Spleen (tissue), 13 donors: ENCODE results near the gene USP17L19. TPM values are rescaled to one million over a fixed set of nuclear protein-coding genes. Genes with fewer than 3 reads are reported as not detected.
"Not testable (repeated sequence)": the region's sequence is repeated elsewhere in the genome, so short reads cannot be mapped to it uniquely, and the experiment has no call there.

ENCODE experiments used
- DNase-seq: peaks from one replicate; pipeline ENCODE4 v3.0.0-alpha.2; 2020
- H3K27ac ChIP-seq, 8 donors: fragments of 200-600 bp; sonication (generic) in 7 of 8; 1 replicate in 4 of 8; 2 replicates in 4 of 8; pipeline versions ENCODE4 v1.5.0 to v1.8.0; 2016 to 2021; ENCODE audit warnings: inconsistent platforms in 4 of 8, mild to moderate bottlenecking in 4 of 8, moderate library complexity in 1 of 8
- H3K27me3 ChIP-seq, 7 donors: fragments of 200-600 bp; sonication (generic) in 6 of 7; replicated peaks in 1 of 7; 1 replicate in 4 of 7; 2 replicates in 3 of 7; pipeline versions ENCODE4 v1.5.0 to v1.8.0; 2016 to 2021; ENCODE audit warnings: inconsistent platforms in 3 of 7, mild to moderate bottlenecking in 1 of 7
- H3K36me3 ChIP-seq, 6 donors: fragments of 200-600 bp; sonication (generic) in 5 of 6; 1 replicate in 4 of 6; 2 replicates in 2 of 6; pipeline versions ENCODE4 v1.5.0 to v1.8.0; 2016 to 2021; ENCODE audit warnings: inconsistent platforms in 2 of 6
- H3K4me1 ChIP-seq, 6 donors: fragments of 200-600 bp; sonication (generic) in 5 of 6; 1 replicate in 3 of 6; 2 replicates in 3 of 6; pipeline versions ENCODE4 v1.5.0 to v1.8.0; 2016 to 2021; ENCODE audit warnings: inconsistent platforms in 3 of 6
- H3K4me3 ChIP-seq, 8 donors: fragments of 200-600 bp; sonication (generic) in 7 of 8; 1 replicate in 4 of 8; 2 replicates in 4 of 8; pipeline versions ENCODE4 v1.5.0 to v1.8.0; 2016 to 2021; ENCODE audit warnings: inconsistent platforms in 4 of 8, mild to moderate bottlenecking in 4 of 8, moderate library complexity in 2 of 8
- H3K9me3 ChIP-seq, 8 donors: fragments of 200-600 bp; sonication (generic) in 7 of 8; 1 replicate in 4 of 8; 2 replicates in 4 of 8; pipeline versions ENCODE4 v1.5.0 to v1.8.0; 2016 to 2021; ENCODE audit warnings: inconsistent platforms in 4 of 8
- whole genome bisulfite sequencing, 5 donors: extraction: QIAGEN DNeasy Blood & Tissue Kit in 3 of 5; methylation state at CpG; one replicate each; pipeline versions ENCODE4 v1.1.5 to v1.1.7; 2013 to 2018; 5-methylcytosine and 5-hydroxymethylcytosine counted together
- intact Hi-C: fragments of 100-400 bp; cut with DNase I; formaldehyde crosslinking; loops from one replicate; pipeline ENCODE4 v1.15.0; 2023; ENCODE audit warnings: low total_unique reads
- long read RNA-seq, 2 donors: transcript quantifications; one replicate each; lab custom pipeline, GENCODE V29; 2026
- polyA plus RNA-seq, 3 donors: library from polyadenylated mRNA; stranded (reverse); fragments of 200-250 nt; gene quantifications; one replicate each; pipeline ENCODE4 v1.2.1, GENCODE V29; 2013
- total RNA-seq, 7 donors: library from RNA; depleted of rRNA in 3 of 7; stranded (reverse); fragments of >200 nt in 3 of 7; fragmentation: NEBNext Ultra II Directional in 4 of 7; extraction: Animal tissue kit (Norgen Biotek cat#: 25700) in 4 of 7; gene quantifications; one replicate each; pipeline versions ENCODE4 v1.1.0 to v1.2.1, GENCODE V29; 2016 to 2021
- donor health status: healthy with polysubstance abuse.
- donor health status: DM: no; HTN: no; CAD: no; lungs with moderate emphysema.
- donor health status: DM: no; HTN: no; CAD: no.
- donor health status: Bipolar disorder and iron deficiency.
- donor health status: healthy.
- donor health status: DM: no; HTN: no; CAD: no.
- donor health status: DM: yes; HTN: yes; CAD: no.

The USP17L19 gene, protein sequence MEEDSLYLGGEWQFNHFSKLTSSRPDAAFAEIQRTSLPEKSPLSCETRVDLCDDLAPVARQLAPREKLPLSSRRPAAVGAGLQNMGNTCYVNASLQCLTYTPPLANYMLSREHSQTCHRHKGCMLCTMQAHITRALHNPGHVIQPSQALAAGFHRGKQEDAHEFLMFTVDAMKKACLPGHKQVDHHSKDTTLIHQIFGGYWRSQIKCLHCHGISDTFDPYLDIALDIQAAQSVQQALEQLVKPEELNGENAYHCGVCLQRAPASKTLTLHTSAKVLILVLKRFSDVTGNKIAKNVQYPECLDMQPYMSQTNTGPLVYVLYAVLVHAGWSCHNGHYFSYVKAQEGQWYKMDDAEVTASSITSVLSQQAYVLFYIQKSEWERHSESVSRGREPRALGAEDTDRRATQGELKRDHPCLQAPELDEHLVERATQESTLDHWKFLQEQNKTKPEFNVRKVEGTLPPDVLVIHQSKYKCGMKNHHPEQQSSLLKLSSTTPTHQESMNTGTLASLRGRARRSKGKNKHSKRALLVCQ
- total RNA-seq (not detected), polyA plus RNA-seq (not detected)
- long read RNA-seq, donor 1, result 0 reads
- long read RNA-seq, donor 2, result 0 reads

DNA sequence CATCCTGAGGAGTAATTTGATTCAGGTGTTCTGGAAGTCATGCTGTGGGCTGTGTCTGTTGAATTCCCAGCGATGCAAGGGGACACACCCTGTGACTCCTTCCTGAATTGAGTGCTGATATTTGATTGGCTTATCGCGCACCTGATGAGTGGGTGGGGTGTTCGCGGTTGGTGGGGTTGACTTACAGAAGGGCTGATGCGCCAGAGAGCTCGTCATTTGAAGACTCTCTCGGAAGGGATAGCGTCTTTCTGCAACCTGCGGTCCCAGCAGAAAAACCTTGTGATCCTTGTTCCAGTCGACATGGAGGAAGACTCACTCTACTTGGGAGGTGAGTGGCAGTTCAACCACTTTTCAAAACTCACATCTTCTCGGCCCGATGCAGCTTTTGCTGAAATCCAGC lies at the start of gene USP17L19:
TSS of gene USP17L19 (plus strand) at position 301 of the 400 bp plus-strand sequence. CDS start at position 301, 0 bp downstream.
- H3K4me1 ChIP-seq, intact Hi-C loops: not testable (repeated sequence)
- WGBS, 5 donors, result no CpG with 5 or more reads among the region's 13 CpGs

DNA sequence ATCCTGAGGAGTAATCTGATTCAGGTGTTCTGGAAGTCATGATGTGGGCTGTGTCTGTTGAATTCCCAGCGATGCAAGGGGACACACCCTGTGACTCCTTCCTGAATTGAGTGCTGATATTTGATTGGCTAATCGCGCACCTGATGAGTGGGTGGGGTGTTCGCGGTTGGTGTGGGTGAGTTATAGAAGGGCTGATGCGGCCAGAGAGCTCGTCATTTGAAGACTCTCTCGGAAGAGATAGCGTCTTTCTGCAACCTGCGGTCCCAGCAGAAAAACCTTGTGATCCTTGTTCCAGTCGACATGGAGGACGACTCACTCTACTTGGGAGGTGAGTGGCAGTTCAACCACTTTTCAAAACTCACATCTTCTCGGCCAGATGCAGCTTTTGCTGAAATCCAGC lies 42.8 kb upstream of the USP17L19 start, which contains the start of gene USP17L10:
TSS of gene USP17L10 (plus strand) at position 301 of the 400 bp plus-strand sequence. CDS start at position 301, 0 bp downstream.
- H3K4me1 ChIP-seq, H3K36me3 ChIP-seq, H3K9me3 ChIP-seq, intact Hi-C loops, DNase-seq, H3K27ac ChIP-seq, H3K27me3 ChIP-seq, H3K4me3 ChIP-seq: not testable (repeated sequence)
- 89% methylated on average over 12 of the region's 13 CpGs; no CpG with 5 or more reads in 4 of the 5 donors for whole genome bisulfite sequencing, 5 donors

More for the DNA sequence above, at the start of gene USP17L19:
- DNase-seq, H3K4me3 ChIP-seq, H3K27ac ChIP-seq, H3K27me3 ChIP-seq, H3K36me3 ChIP-seq, H3K9me3 ChIP-seq: not testable (repeated sequence)

DNA sequence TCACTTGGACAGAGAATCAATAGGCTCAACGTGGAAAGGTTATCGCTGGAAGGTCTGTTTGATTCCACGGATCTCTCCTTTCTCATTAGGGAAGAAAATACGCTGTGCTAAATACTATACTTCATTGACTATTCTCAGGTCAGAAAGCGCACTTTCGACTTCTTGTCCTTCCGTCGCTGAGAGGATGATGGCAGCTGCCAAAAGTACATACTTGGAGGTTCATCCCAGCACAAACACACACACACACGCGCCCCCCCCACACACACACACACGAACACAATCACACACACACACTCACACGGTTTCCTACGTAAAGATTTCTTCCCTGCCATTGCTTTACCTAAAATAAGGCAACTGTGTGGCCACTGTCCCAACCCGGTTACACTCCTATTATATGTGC lies 38.5 kb upstream of the USP17L19 start:
- H3K4me1 ChIP-seq, H3K27me3 ChIP-seq, H3K4me3 ChIP-seq, H3K27ac ChIP-seq, H3K36me3 ChIP-seq, intact Hi-C loops, H3K9me3 ChIP-seq: not testable (repeated sequence)
- 78 to 86% (median 81%) methylated on average over 9 to 11 of the region's 14 CpGs for WGBS, 5 donors
- peak; percentile 41 for DNase-seq

DNA sequence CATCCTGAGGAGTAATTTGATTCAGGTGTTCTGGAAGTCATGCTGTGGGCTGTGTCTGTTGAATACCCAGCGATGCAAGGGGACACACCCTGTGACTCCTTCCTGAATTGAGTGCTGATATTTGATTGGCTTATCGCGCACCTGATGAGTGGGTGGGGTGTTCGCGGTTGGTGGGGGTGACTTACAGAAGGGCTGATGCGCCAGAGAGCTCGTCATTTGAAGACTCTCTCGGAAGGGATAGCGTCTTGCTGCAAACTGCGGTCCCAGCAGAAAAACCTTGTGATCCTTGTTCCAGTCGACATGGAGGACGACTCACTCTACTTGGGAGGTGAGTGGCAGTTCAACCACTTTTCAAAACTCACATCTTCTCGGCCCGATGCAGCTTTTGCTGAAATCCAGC lies 38.1 kb upstream of the USP17L19 start, which contains the start of gene USP17L11:
TSS of gene USP17L11 (plus strand) at position 301 of the 400 bp plus-strand sequence. CDS start at position 301, 0 bp downstream.
- H3K27ac ChIP-seq, H3K4me1 ChIP-seq, H3K36me3 ChIP-seq, H3K4me3 ChIP-seq, H3K9me3 ChIP-seq, DNase-seq, intact Hi-C loops, H3K27me3 ChIP-seq: not testable (repeated sequence)
- WGBS, 5 donors, result 94% methylated on average over 10 of the region's 14 CpGs; no CpG with 5 or more reads in 4 of the 5 donors

DNA sequence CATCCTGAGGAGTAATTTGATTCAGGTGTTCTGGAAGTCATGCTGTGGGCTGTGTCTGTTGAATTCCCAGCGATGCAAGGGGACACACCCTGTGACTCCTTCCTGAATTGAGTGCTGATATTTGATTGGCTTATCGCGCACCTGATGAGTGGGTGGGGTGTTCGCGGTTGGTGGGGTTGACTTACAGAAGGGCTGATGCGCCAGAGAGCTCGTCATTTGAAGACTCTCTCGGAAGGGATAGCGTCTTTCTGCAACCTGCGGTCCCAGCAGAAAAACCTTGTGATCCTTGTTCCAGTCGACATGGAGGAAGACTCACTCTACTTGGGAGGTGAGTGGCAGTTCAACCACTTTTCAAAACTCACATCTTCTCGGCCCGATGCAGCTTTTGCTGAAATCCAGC lies 33.3 kb upstream of the USP17L19 start, which contains the start of gene USP17L12:
TSS of gene USP17L12 (plus strand) at position 301 of the 400 bp plus-strand sequence. CDS start at position 301, 0 bp downstream.
- H3K27ac ChIP-seq, H3K9me3 ChIP-seq, intact Hi-C loops, H3K36me3 ChIP-seq, H3K4me1 ChIP-seq, DNase-seq, H3K4me3 ChIP-seq, H3K27me3 ChIP-seq: not testable (repeated sequence)
- WGBS, 5 donors, result no CpG with 5 or more reads among the region's 13 CpGs

DNA sequence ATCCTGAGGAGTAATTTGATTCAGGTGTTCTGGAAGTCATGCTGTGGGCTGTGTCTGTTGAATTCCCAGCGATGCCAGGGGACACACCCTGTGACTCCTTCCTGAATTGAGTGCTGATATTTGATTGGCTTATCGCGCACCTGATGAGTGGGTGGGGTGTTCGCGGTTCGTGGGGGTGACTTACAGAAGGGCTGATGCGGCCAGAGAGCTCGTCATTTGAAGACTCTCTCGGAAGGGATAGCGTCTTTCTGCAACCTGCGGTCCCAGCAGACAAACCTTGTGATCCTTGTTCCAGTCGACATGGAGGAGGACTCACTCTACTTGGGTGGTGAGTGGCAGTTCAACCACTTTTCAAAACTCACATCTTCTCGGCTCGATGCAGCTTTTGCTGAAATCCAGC lies 28.6 kb upstream of the USP17L19 start, which contains the start of gene USP17L13:
TSS of gene USP17L13 (plus strand) at position 301 of the 400 bp plus-strand sequence. CDS start at position 301, 0 bp downstream.
- H3K4me3 ChIP-seq, H3K27me3 ChIP-seq, H3K27ac ChIP-seq, DNase-seq, intact Hi-C loops, H3K9me3 ChIP-seq, H3K36me3 ChIP-seq, H3K4me1 ChIP-seq: not testable (repeated sequence)
- no CpG with 5 or more reads among the region's 14 CpGs for WGBS, 5 donors

DNA sequence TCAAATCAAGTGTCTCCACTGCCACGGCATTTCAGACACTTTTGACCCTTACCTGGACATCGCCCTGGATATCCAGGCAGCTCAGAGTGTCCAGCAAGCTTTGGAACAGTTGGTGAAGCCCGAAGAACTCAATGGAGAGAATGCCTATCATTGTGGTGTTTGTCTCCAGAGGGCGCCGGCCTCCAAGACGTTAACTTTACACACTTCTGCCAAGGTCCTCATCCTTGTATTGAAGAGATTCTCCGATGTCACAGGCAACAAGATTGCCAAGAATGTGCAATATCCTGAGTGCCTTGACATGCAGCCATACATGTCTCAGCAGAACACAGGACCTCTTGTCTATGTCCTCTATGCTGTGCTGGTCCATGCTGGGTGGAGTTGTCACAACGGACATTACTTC lies 22.9 kb upstream of the USP17L19 start:
- 81 to 96% (median 89%) methylated on average over 4 to 6 of the region's 8 CpGs for WGBS, 5 donors
- peak; percentile 65 for DNase-seq

DNA sequence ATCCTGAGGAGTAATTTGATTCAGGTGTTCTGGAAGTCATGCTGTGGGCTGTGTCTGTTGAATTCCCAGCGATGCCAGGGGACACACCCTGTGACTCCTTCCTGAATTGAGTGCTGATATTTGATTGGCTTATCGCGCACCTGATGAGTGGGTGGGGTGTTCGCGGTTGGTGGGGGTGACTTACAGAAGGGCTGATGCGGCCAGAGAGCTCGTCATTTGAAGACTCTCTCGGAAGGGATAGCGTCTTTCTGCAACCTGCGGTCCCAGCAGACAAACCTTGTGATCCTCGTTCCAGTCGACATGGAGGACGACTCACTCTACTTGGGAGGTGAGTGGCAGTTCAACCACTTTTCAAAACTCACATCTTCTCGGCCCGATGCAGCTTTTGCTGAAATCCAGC lies 19.1 kb upstream of the USP17L19 start, which contains the start of gene USP17L15:
TSS of gene USP17L15 (plus strand) at position 301 of the 400 bp plus-strand sequence. CDS start at position 301, 0 bp downstream.
- H3K27me3 ChIP-seq, H3K4me3 ChIP-seq, H3K27ac ChIP-seq, H3K36me3 ChIP-seq, intact Hi-C loops, H3K9me3 ChIP-seq, H3K4me1 ChIP-seq, DNase-seq: not testable (repeated sequence)
- WGBS, 5 donors, result no CpG with 5 or more reads among the region's 15 CpGs

More for the DNA sequence above, 22.9 kb upstream of the USP17L19 start:
- H3K4me1 ChIP-seq, H3K9me3 ChIP-seq, intact Hi-C loops, H3K27ac ChIP-seq, H3K36me3 ChIP-seq, H3K27me3 ChIP-seq, H3K4me3 ChIP-seq: not testable (repeated sequence)

DNA sequence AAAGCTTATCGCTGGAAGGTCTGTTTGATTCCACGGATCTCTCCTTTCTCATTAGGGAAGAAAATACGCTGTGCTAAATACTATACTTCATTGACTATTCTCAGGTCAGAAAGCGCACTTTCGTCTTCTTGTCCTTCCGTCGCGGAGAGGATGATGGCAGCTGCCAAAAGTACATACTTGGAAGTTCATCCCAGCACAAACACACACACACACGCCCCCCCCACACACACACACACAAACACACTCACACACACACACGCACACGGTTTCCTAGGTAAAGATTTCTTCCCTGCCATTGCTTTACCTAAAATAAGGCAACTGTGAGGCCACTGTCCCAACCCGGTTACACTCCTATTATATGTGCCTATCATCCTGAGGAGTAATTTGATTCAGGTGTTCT lies 14.7 kb upstream of the USP17L19 start:
- DNase-seq, result peak; percentile 66
- H3K4me3 ChIP-seq, H3K36me3 ChIP-seq, H3K27ac ChIP-seq, H3K9me3 ChIP-seq, H3K4me1 ChIP-seq, intact Hi-C loops, H3K27me3 ChIP-seq: not testable (repeated sequence)
- WGBS, 5 donors, result 77 to 87% (median 85%) methylated on average over 8 to 11 of the region's 12 CpGs; no CpG with 5 or more reads in 2 of the 5 donors

DNA sequence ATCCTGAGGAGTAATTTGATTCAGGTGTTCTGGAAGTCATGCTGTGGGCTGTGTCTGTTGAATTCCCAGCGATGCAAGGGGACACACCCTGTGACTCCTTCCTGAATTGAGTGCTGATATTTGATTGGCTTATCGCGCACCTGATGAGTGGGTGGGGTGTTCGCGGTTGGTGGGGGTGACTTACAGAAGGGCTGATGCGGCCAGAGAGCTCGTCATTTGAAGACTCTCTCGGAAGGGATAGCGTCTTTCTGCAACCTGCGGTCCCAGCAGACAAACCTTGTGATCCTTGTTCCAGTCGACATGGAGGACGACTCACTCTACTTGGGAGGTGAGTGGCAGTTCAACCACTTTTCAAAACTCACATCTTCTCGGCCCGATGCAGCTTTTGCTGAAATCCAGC lies 9.6 kb upstream of the USP17L19 start, which contains the start of gene USP17L17:
TSS of gene USP17L17 (plus strand) at position 301 of the 400 bp plus-strand sequence. CDS start at position 301, 0 bp downstream.
- H3K4me3 ChIP-seq, H3K27ac ChIP-seq, intact Hi-C loops, H3K4me1 ChIP-seq, H3K9me3 ChIP-seq, H3K36me3 ChIP-seq, DNase-seq, H3K27me3 ChIP-seq: not testable (repeated sequence)
- 89 to 94% (median 92%) methylated on average over 4 to 14 of the region's 14 CpGs for WGBS, 5 donors
